ENCODE measurements around the gene CLASP1.

GRCh38 chr2:121412349-121412748 is 236.9 kb downstream of the CLASP1 start:
- TF ChIP-seq CTCF (conservative IDR thresholded peaks at IDR 0.05; ENCODE audit: low read length) = no peak
- no peak for TF ChIP-seq EZH2phosphoT487 (IDR thresholded peaks at IDR 0.05; ENCODE audit: borderline replicate concordance, low read depth, low read length)
